ENCODE results near the gene DHRSX.
"Not testable (repeated sequence)": the region's sequence is repeated elsewhere in the genome, so short reads cannot be mapped to it uniquely, and the experiment has no call there.

DHRSX gene

GRCh38 chrX:2520539-2520938 is 19.8 kb upstream of the DHRSX start:
- no peak for TF ChIP-seq CTCF (IDR thresholded peaks at IDR 0.05; ENCODE audit: borderline replicate concordance, insufficient read depth, low read depth, low read length)
- no peak overlapping the region for H3K4me3 ChIP-seq (ENCODE audit: low read depth, low read length)

GRCh38 chrX:2519638-2520037 is 18.9 kb upstream of the DHRSX start:
- not testable (repeated sequence) for H3K4me3 ChIP-seq (ENCODE audit: low read depth, low read length)

- TF ChIP-seq CTCF (IDR thresholded peaks at IDR 0.05; ENCODE audit: borderline replicate concordance, insufficient read depth, low read depth, low read length): no peak
- no peak overlapping the region for H3K4me3 ChIP-seq (ENCODE audit: low read depth, low read length)
Observed at GRCh38 chrX:2517055-2517454, 16.3 kb upstream of the DHRSX start.

GRCh38 chrX:2516623-2517022 is 15.8 kb upstream of the DHRSX start:
- TF ChIP-seq CTCF (IDR thresholded peaks at IDR 0.05; ENCODE audit: borderline replicate concordance, insufficient read depth, low read depth, low read length): no peak
- no peak overlapping the region for H3K4me3 ChIP-seq (ENCODE audit: low read depth, low read length)

- no peak for TF ChIP-seq CTCF (IDR thresholded peaks at IDR 0.05; ENCODE audit: borderline replicate concordance, insufficient read depth, low read depth, low read length)
Observed at GRCh38 chrX:2514131-2514530, 13.4 kb upstream of the DHRSX start.

GRCh38 chrX:2513121-2513664 is 12.4 kb upstream of the DHRSX start:
- H3K4me3 ChIP-seq (ENCODE audit: low read depth, low read length): no peak overlapping the region
- TF ChIP-seq CTCF (IDR thresholded peaks at IDR 0.05; ENCODE audit: borderline replicate concordance, insufficient read depth, low read depth, low read length): no peak

More at GRCh38 chrX:2514131-2514530, 13.4 kb upstream of the DHRSX start:
- H3K4me3 ChIP-seq (ENCODE audit: low read depth, low read length): no peak overlapping the region

GRCh38 chrX:2512501-2512900 is 11.7 kb upstream of the DHRSX start:
- no peak for TF ChIP-seq CTCF (IDR thresholded peaks at IDR 0.05; ENCODE audit: borderline replicate concordance, insufficient read depth, low read depth, low read length)

GRCh38 chrX:2511326-2511725 is 10.6 kb upstream of the DHRSX start:
- no peak overlapping the region for H3K4me3 ChIP-seq (ENCODE audit: low read depth, low read length)
- TF ChIP-seq CTCF (IDR thresholded peaks at IDR 0.05; ENCODE audit: borderline replicate concordance, insufficient read depth, low read depth, low read length): no peak

More at GRCh38 chrX:2512501-2512900, 11.7 kb upstream of the DHRSX start:
- no peak overlapping the region for H3K4me3 ChIP-seq (ENCODE audit: low read depth, low read length)

Data from GM12875 (cell line).